ENCODE results near the gene STEAP3. TPM values are rescaled to one million over a fixed set of nuclear protein-coding genes. Genes with fewer than 3 reads are reported as not detected.

STEAP3 gene
- total and polyA plus RNA-seq, 2 donors (not counting 3 experiments of a cell fraction or from before 2014, with no cell fraction given) = 8.6 to 17.4 TPM

DNA sequence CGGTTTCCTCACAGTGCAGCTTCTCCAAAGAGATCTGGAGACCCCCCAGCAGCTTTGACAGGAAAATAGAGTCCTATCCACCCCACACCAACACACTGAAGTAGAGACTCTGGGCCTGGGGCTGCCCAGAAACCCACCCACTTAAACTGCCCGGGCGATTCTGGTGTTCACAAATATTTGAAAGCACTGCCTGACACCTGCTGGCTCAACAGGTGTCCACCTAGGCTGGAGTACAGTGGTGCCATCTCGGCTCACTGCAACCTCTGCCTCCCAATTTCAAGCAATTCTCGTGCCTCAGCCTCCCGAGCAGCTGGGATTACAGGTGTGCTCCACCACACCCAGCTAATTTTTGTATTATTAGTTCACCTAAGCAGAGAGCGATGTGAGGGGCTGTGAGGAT lies 5.3 kb downstream of the STEAP3 start:
- Histone ChIP-seq H3K9me3 (replicated peaks; ENCODE audit: control insufficient read depth, insufficient read depth, low read length) (no peaks in the 10 kb centered on the region), H2AFZ (ENCODE audit: low read depth, low read length) (no peak overlapping the region), H3K9me1 (replicated peaks; ENCODE audit: control insufficient read depth, extremely low read depth, insufficient read depth, low read length) (no peaks in the 10 kb centered on the region), H3K27me3 (ENCODE audit: control insufficient read depth in 2 of 2, insufficient read depth in 2 of 2, low read length in 2 of 2) (no peaks in the 10 kb centered on the region), H3K79me2 (ENCODE audit: control insufficient read depth, insufficient read depth, low read length) (peaks cover 18% of the 10 kb centered on the region), H3K36me3 (ENCODE audit: control insufficient read depth in 2 of 2, extremely low read depth in 1 of 2, insufficient read depth in 2 of 2, low read length in 2 of 2) (no peaks in the 10 kb centered on the region), H3K4me3 (replicated peaks in 1 of 3; ENCODE audit: insufficient read depth in 1 of 3, low read depth in 1 of 3, low read length in 3 of 3) (no peak overlapping the region), H3K9ac (replicated peaks; ENCODE audit: extremely low read depth, insufficient read depth, low read length) (no peak overlapping the region), H3K4me1 (ENCODE audit: control insufficient read depth, extremely low read depth, insufficient read depth, low read length) (peaks cover 5% of the 10 kb centered on the region), H4K20me1 (replicated peaks; ENCODE audit: control insufficient read depth, extremely low read depth, insufficient read depth, low read length) (no peaks in the 10 kb centered on the region), H3K4me2 (ENCODE audit: insufficient read depth, low read length) (no peak overlapping the region), H3K27ac (ENCODE audit: insufficient read depth, low read depth, low read length) (no peak overlapping the region)
- FAIRE-seq (no peak), DNase-seq (ENCODE audit: low read depth, low spot score) (no peak)
- intact Hi-C loops (cut with micrococcal nuclease) (no loop called here), dilution Hi-C loops (cut with MboI; ENCODE audit: extremely low pct_ligation_motif_present, low sequenced_read_pairs) (no loop called here)
- TF ChIP-seq MYC (IDR thresholded peaks at IDR 0.05; ENCODE audit: low read depth, low read length) (no peak), POLR2A (IDR thresholded peaks at IDR 0.05; ENCODE audit: low read depth, low read length) (no peak), FOS (IDR thresholded peaks at IDR 0.05; ENCODE audit: borderline replicate concordance, insufficient read depth, low read length) (no peak), JUN (IDR thresholded peaks at IDR 0.05; ENCODE audit: borderline replicate concordance, insufficient read depth, insufficient read length, low read depth) (no peak), EZH2 (IDR thresholded peaks at IDR 0.05; ENCODE audit: borderline replicate concordance, low read depth, low read length, severe bottlenecking) (no peak), POLR2AphosphoS5 (IDR thresholded peaks at IDR 0.05; ENCODE audit: insufficient read depth, low read depth, low read length) (no peak), GATA2 (IDR thresholded peaks at IDR 0.05; ENCODE audit: insufficient read depth, insufficient read length, low read depth, low read length) (no peak)
- TF ChIP-seq, protein P1, sequence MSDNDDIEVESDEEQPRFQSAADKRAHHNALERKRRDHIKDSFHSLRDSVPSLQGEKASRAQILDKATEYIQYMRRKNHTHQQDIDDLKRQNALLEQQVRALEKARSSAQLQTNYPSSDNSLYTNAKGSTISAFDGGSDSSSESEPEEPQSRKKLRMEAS (IDR thresholded peaks at IDR 0.05; ENCODE audit: insufficient read depth, insufficient read length) = no peak
- TF ChIP-seq, protein P2, sequence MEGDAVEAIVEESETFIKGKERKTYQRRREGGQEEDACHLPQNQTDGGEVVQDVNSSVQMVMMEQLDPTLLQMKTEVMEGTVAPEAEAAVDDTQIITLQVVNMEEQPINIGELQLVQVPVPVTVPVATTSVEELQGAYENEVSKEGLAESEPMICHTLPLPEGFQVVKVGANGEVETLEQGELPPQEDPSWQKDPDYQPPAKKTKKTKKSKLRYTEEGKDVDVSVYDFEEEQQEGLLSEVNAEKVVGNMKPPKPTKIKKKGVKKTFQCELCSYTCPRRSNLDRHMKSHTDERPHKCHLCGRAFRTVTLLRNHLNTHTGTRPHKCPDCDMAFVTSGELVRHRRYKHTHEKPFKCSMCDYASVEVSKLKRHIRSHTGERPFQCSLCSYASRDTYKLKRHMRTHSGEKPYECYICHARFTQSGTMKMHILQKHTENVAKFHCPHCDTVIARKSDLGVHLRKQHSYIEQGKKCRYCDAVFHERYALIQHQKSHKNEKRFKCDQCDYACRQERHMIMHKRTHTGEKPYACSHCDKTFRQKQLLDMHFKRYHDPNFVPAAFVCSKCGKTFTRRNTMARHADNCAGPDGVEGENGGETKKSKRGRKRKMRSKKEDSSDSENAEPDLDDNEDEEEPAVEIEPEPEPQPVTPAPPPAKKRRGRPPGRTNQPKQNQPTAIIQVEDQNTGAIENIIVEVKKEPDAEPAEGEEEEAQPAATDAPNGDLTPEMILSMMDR (IDR thresholded peaks at IDR 0.05; ENCODE audit: extremely low read depth in 1 of 2, insufficient read depth in 1 of 2, low read depth in 1 of 2, low read length in 2 of 2) = no peak
- POLR2A ChIA-PET = no interaction called here
- BruUV-seq (replicated peaks) = no TSS peak
- CTCF ChIA-PET = interaction anchor here (0.9 to 2.4 kb wide), 3 partner anchors 24 to 62 kb away, joined by 3 to 7 read pairs (median 3); no protein-coding TSS in a partner anchor
